Activated CD8-positive, alpha-beta memory T cell treated with anti-CD3 and anti-CD28 coated beads for 36 hours (primary cell): ENCODE measurements around the gene PLAAT4. TPM values are rescaled to one million over a fixed set of nuclear protein-coding genes. Genes with fewer than 3 reads are reported as not detected.

Experiments used
- CTCF ChIA-PET: fragments of 350-600 bp; sonication (Branson Sonifier 250); formaldehyde crosslinking; loops from one replicate; lab custom pipeline; 2021; ENCODE audit warnings: antibody characterized with exemption; lab: Charles Lee
- POLR2A ChIA-PET: fragments of 350-600 bp; sonication (Branson Sonifier 250); formaldehyde crosslinking; loops from one replicate; lab custom pipeline; 2021; ENCODE audit warnings: antibody characterized with exemption; lab: Charles Lee
- total RNA-seq, 2 experiments: library from RNA; stranded (reverse); gene quantifications; one replicate each; pipeline ENCODE4 v1.2.3, GENCODE V29; 2021

The PLAAT4 gene
- total RNA-seq, 2 experiments from 2014 or later = 7.4 to 9.9 TPM

- POLR2A ChIA-PET = no interaction called here
- CTCF ChIA-PET = interaction anchor here (0.9 kb wide), 1 partner anchor 9 kb away, joined by 3 read pairs; no protein-coding TSS in a partner anchor
Measured at GRCh38 chr11:63583357-63583677, 46.7 kb downstream of the PLAAT4 start.

GRCh38 chr11:63586451-63587166 is 50.0 kb downstream of the PLAAT4 start:
- ChIA-PET POLR2A (no interaction called here), CTCF (no interaction called here)

GRCh38 chr11:63589000-63589399 is 52.4 kb downstream of the PLAAT4 start:
- ChIA-PET POLR2A (no interaction called here), CTCF (interaction anchor here (1.5 kb wide), 1 partner anchor 110 kb away, joined by 7 read pairs; no protein-coding TSS in a partner anchor)

GRCh38 chr11:63590024-63590788 is 53.6 kb downstream of the PLAAT4 start:
- POLR2A ChIA-PET = no interaction called here
- CTCF ChIA-PET = no interaction called here

- CTCF ChIA-PET = interaction anchor here (0.9 to 1.1 kb wide), 2 partner anchors 10 to 21 kb away, joined by 3 read pairs; partner anchors contain the start of gene PLAAT3
- POLR2A ChIA-PET = no interaction called here
Measured at GRCh38 chr11:63592975-63593395, 56.4 kb downstream of the PLAAT4 start.

- CTCF ChIA-PET = interaction anchor here (0.6 kb wide), 1 partner anchor 106 kb away, joined by 3 read pairs; no protein-coding TSS in a partner anchor
Measured at GRCh38 chr11:63595296-63595695, 58.7 kb downstream of the PLAAT4 start.

More at GRCh38 chr11:63595296-63595695, 58.7 kb downstream of the PLAAT4 start:
- POLR2A ChIA-PET = interaction anchor here (0.6 kb wide), 1 partner anchor 9 kb away, joined by 4 read pairs; no protein-coding TSS in a partner anchor

Other genes with a start within 250 kb of the PLAAT4 start
- gene SLC22A9, start 167.0 kb upstream of the PLAAT4 start, total RNA-seq = not detected
- under 1 TPM; 0.25 to 0.40 TPM for gene PLAAT5, start 45.6 kb upstream of the PLAAT4 start, total RNA-seq
- not detected for gene LGALS12, start 30.7 kb upstream of the PLAAT4 start, total RNA-seq
- gene PLAAT2, start 26.6 kb downstream of the PLAAT4 start, total RNA-seq = under 1 TPM in 1 of 2 experiments, not detected in 1; 0.30 TPM
- gene PLAAT3, start 77.6 kb downstream of the PLAAT4 start, total RNA-seq = 10 to 100 TPM; 13.8 to 14.7 TPM
- 10 to 100 TPM; 34.9 TPM for gene ATL3, start 134.6 kb downstream of the PLAAT4 start, total RNA-seq
- gene RTN3, start 144.7 kb downstream of the PLAAT4 start, total RNA-seq = 10 to 100 TPM; 44.7 to 46.2 TPM
- 1 to 10 TPM; 6.2 to 6.8 TPM for gene ZFTA, start 232.0 kb downstream of the PLAAT4 start, total RNA-seq